GM19452 (cell line): Measurements from ENCODE around the gene GALNT10.

Source experiments
- ATAC-seq: cut with Tn5 transposase; IDR thresholded peaks from one replicate; pipeline ENCODE4 v1.9.1; 2021; ENCODE audit not compliant: unreplicated experiment

The GALNT10 gene

DNA sequence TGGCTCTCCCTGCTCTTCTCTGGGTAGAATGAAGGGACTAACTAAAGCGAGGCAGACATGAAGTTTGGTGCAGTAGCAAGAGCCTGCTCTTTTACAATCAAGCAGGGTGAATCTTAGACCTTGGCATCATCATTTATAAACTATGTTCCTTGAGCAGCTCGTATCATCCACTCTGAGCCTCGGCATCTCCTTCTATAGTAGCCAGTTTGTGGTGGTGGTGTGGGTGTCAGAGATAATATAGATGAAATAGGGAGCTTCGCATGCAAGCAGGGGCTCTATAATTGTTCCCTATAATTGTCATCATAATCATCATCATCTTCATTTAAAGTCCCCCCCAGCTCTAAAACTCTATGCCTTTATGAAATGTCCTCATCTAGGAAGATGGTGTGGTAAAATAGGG is 182.8 kb downstream of the GALNT10 start:
- no peak for ATAC-seq

DNA sequence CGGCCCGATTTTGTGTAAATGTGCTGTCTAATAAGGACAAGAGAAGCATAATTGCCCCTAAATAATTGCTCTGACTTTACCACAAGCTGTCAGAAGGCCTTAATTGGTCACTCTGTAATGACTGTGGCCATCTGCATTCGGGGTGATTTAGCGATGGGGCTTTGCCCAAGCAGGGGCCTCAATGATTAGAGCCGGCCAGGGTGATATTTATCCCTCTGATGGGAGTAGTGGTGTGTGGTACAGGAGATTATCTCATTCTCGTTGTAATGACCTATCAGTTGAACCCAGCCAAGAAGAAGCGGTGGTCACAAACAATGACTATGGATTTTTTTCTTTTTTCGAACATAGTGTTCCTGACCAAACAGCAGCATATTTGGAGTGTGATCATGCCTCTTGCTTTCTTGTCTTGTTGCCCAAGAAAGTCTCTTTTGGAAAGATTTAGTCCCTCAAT is 183.2 kb downstream of the GALNT10 start:
- ATAC-seq = no peak

DNA sequence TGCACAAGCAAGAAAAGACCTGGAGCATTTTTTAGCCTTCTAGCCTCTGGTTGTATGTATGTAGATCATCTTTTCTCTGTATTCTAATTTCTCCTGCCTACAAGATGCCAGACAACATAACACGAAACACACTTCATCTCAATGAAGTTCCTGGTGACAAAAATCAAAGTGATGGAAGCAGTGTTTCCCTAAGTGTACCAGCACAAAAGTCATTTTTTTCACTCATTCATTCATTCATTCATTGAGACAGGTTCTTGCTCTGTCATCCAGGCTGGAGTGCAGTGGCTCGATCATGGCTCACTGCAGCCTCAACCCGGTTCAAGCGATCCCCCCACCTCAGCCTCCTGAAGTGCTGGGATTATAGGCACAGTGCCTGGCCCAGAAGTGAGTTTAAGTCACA is 183.7 kb downstream of the GALNT10 start:
- ATAC-seq = no peak

DNA sequence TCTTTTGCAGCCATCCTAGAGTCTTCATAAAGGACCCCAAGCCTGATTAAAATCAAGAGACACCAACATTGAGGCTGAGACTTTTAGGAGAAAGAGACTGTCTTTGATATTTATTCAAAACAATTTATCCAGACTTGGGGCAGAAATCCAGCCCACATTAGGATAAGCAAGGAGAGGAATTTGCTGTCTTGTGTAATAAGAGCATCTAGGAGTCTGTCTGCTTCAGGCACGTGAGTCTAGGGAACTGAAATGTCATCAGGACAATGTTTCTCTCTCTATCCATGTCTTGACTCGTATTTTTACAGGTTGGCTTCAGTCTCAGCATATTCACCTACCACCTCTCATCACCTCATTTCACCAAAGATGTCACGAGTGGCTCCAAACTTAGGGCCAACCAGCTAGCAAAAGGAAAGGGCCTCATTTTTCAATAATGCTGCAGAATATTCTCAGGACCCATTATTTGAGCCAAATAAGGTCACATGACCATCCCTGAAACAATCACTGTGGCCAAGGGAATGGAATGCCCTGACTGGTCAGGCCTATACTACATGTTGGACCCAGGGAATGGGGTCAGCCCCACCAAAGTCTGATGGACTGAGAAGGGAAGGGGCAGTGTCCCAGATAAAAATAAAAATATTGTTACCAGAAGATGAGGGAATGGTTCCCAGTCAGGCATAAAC is 184.9 kb downstream of the GALNT10 start:
- ATAC-seq = no peak

DNA sequence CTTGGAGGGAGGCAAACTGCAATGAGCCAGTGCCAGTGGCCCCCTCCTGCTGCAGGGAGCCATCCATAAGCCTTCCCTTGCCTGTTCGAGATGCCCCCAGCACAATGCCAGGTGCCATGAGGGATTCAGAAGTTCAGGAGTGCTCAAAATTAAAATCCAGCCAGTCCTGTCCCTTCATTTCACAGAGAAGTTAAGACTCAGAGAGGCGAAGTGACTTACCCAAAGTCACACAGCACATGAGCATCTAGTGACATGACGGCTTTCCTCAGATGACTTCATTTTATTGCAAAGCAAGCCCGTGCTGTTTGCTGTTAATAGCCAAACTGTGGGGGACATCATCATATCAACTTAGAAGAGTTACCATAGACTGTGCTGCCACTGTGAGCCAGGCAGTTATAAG is 185.9 kb downstream of the GALNT10 start:
- ATAC-seq = no peak

DNA sequence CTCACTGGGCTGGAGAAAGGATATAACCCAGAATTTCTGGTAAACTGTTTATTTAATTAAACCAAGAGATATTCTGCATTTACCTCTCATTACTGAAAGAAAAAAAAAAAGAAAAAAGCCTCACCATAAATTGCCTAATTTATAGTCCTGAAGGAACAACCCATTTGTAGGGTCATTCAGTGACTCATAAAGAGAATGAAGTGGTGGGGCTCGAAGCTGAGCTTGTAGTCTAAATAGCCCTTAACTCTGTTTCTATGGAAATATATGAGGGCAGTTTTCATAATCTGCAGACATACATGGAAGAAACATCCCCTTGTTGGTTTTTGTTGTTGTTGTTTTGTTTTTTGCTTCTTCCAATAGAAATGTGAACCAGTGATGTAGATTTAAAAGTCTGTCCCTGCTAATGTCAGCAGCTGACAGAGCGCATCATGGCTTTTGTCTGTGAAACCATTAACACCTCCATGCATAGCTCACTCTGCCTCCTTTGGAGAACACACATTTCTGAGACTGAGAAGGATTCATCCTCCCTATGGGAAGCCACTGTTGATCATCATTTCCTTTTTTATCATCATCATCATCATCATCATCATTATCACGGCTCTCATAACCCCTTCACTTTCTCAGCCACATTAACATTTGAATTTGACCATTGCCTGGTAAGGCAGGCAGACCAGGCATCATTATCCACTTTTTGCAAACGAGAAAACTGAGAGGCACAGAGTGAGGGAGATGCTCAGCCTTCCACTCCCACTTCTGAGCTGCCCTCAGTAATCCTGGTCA is 187.4 kb downstream of the GALNT10 start:
- ATAC-seq = no peak

DNA sequence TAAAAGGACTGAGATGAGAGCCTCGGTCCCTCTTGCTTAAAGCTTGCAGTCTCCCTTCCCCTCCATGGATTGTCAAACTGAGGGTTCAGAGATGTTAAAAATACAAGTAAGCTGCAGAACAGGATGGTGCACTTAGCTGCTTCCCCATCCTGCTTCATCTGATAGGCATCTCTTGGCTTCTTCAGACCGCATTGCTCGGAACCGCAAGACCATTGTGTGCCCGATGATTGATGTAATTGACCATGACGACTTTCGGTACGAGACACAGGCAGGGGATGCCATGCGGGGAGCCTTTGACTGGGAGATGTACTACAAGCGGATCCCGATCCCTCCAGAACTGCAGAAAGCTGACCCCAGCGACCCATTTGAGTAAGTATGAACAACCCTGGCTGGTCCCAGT is 189.7 kb downstream of the GALNT10 start:
- no peak for ATAC-seq

DNA sequence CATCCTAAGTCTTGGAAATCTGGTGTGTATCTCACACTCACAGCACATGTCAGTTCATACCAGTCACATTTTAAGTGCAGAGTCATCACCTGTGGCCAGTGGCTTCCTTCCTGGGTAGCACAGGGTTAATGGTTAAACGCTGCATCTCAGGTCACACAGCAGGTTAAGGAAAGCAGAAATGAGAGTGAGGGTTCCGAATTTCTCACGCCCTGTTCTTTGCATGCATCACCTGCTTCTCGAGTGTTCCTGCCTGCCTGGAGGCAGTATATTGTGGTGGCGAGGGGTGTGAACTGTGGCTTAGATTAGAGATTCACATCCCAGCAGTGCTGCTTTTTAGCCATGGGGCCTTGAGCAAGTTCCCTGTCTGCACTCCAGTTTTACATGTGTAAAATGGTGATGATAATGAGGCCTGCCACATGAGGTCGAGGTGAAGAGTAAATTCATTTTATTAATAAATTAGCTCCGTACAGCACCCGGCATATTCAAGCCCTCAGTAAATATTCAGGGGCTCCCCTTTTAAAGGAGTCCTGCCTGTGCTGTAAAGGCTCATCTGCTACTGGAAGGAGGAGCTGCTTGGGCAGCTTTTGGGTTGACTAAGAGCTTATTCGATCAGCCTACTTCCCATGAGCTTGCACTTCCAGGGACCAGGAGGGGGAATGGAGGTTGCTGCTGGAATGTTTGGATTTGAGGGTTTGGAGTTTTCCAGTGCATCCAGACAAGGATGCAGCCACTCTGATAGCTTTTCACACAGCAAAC is 194.1 kb downstream of the GALNT10 start:
- ATAC-seq = peak; percentile 98

DNA sequence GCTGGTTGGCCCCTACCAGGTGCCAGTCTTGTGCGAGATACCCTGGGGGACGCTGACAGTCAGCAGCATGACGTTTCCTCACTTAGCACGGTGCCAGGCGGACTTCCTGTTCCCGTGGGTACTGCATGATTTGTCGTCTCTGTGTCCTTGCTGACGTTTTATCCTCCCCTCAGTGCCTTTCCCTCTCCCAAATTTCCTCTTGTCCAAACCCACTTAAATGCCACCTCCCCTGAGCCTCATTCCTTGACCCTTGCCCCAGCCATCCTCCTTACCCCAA is 194.6 kb downstream of the GALNT10 start:
- ATAC-seq = no peak

DNA sequence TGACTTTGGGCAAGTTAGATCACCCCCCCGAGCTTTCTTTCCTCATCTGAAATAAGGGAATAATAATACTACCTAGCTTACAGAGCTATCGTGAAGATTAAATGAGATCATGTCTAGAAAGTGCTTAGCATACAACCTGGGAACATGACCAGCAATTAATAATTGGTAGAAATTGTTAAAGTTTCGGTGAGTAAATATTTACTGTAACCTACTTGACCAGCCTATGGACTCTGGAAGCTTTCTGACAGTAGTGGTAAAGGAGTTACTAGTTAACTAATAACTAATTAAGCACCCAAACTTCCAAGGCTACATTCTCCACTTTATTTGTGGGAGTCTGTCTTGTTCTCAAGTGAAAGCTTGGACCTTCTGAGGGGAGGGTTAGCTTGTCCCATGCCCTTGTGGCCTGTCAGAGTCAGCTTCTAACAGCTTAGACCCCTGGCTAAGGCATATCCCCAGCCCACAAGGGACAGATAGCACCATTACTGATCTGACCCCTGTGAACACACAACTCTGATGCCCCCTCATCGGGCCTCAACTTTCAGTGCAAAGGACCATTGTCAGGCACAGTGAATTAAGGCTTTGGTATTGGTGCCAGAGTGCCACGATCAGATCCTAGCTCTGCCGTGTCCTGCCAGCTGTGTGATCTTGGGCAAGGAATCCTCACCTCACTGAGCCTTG is 196.6 kb downstream of the GALNT10 start:
- ATAC-seq = no peak

DNA sequence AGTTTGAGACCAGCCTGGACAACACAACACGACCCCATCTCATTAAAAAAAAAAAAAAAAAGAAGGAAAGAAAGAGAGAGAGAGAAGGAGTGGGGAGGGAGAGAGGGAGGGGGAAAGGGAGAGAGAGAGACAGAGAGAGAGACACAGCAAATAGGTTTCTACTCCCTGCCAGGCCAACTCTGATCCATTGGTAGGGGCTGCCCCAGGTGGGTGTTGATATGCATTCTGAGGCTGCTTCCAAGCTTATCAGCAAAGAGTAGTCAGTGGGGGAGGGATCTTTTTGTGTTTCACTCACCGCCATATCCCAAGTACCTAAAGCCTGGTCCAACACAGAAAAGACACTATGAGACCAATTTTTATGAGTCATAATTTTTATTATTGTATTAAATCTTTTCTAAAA is 198.3 kb downstream of the GALNT10 start:
- ATAC-seq = no peak

DNA sequence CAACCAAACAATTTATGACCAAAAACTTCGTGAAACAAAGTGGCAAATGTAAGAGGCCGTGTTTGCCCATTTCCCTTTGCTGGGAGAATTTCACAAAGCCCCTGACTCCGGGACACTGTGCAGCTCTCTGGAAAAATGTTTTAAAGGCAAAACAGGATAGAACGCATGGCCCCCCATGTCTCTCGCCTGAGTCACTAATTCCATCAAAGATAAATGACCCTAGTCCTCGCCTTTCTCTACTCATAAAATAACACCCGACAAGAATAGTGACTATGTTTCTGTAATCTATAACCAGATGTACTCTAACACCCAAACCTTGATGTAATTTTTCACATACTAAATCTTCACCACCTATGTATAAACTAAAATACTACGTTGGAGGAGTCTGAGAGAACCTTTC is 199.6 kb downstream of the GALNT10 start:
- no peak for ATAC-seq

DNA sequence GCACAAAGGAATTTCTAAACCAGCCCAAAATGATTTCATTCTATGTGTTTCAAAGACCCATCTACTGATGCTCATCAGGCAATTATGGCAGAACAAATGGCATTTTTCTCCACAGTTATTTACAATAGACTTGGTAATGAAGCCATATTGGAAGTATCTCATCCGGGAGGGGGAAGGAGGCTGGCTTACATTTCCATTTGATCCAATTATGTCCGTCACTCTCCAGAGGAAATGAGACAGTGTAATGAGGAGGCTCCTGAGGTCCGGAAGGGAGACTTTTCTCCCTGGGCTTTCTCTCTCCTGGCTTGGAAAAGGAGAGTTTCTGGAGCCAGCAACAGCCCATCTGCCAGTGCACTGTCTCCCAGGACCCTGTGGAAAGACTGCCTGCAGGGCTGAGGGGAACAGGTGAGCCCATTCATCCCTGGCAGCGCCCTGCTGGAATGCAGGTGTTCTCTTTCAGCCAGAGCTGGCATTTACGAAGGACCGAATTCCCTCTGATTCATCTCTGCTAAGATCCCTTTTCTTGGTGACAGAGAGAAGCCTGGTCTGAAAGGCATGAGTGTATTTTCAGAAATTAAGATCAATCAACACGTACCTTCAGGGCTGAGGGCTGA is 200.3 kb downstream of the GALNT10 start:
- ATAC-seq = no peak

DNA sequence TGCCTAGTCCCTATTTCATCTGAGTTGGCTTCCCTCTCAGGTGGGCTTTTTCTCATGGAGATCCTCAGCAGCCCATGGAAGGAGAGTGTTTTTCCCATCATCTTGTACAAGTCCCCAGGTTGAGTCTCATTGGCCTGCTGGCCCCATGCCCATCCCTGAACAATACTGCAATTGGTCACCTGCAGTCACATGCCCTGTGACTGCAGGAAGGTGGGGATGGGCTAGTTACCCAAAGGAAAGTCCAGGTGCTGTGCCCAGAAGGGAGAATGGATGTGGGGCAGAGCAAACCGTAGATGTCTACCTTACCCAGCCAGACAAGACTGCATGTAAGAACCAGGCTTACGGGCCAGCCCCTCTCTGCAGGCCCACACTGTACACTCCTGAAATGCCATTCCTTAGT is 201.3 kb downstream of the GALNT10 start:
- ATAC-seq = no peak

DNA sequence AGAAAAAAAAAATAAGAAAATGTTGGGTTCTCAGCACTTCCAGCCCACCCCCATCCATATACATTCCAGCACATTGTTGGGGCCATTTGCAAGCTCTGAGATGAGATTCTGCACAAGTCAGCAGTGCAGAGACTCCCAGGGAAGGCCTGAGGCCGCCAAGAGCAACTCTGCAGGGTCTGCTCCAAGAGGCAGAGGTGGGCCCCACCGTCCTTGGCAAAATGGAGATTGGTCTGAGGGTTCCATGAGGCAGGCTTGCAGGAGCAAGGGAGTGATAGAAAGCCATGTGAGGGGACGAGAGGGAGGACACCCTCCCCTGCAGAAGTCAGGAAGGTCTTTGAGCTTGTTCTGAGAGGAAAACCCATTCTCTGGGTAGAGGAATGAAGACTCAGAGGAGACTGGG is 203.3 kb downstream of the GALNT10 start:
- ATAC-seq = no peak

DNA sequence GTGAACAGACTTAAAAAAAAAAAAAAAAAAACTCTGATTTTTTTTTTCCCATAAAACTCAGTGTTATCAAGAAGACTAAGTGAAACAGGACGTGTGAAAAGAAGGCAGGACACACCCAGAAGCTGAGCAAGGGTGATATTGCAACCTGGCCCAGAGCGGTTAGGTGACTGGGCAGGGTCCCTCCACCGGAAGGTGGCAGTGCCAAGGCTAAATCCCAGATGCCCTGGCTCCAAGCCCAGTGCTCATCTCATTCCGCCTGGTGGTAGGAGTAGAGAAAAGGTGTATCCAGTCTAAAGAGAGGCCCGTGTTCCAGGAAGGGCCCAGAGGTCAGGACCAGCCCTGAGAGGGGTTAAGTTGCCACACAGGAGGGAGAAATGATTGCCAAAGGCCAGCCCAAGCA is 203.8 kb downstream of the GALNT10 start:
- no peak for ATAC-seq

DNA sequence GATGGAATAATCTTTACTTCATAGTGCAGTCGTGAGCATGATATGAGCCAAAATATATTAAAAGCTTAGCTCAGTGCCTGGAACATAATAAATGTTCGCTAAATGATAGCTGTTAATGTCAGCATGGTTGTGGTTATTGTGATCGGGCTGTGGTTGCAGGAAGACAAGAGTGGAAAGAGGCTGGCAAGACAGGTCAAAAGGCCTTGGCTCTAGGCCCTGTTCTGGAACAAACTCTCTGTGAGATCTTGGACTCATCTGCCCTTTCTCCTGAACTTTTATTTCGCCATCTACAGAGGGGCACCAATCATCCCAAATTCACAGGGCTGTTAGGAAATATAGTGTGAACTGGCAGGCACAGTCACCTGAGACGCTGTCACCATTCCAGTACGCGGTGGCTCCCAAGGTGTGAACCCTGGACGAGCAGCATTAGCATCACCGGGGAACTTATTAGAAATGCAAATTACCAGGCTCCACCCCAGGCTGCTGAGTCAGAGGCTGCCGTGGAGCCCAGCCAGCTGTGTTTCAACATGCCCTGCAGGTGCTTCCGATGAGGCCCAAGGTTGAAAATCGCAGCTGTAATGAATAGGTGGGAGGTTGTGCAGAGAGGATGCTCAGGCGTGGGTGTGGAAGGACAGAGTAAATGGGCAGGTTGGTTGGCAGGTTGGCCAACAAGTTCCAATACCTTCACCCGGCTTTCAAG is 205.0 kb downstream of the GALNT10 start:
- no peak for ATAC-seq

DNA sequence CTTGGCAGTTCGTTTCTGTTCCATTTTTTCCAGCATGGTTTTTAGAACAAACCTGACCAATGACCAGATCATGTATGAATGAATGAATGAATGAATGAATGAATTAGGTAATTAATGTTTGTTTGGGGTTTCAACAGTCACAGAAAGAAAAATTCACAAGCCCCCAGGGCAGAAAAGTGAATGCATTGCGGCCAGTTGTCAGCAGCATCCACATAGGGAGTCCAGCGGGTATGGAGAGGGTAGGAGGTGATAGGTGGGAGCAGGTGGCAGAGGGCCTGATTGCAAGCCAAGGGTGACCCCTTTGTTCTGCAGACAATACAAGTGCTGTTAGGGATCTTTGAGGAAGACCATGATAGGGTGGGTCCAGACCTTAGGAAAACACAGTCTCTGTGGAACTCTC is 205.6 kb downstream of the GALNT10 start:
- no peak for ATAC-seq

DNA sequence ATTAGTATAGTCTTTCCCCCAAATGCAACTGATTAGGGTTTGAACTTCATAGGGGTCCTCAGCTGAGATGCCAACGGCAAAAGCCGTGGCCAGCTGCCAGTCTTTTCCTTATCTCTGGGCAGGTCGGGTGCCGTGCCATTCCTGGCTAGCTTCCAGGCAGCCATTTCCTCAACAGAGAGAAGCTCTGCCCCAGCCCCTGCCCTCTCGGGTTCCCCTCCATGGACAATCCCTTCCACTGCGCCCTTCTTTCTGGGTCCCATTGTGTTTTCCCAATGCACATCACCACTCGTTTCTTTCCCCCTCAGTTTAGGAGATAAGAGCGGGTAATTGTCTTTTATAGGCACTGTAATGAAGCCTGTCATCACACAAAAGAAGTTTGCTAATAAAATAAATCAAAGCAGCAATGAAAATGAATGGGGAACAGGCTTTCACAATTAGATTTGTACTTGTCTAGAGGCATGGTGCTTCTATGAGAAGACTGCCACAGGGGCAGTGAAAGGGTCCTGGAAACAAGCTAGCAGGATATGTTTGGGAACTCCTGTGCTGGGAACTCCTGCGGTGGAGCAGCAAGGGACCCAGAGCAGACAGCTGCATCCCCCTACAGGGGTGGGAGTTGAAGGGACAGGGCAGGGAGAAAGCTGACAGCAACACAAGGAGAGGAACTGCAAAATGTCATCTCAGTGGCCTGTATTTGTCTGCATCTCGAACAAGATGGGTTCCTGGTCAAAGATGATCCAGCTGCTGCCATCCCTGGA is 207.3 kb downstream of the GALNT10 start:
- no peak for ATAC-seq

DNA sequence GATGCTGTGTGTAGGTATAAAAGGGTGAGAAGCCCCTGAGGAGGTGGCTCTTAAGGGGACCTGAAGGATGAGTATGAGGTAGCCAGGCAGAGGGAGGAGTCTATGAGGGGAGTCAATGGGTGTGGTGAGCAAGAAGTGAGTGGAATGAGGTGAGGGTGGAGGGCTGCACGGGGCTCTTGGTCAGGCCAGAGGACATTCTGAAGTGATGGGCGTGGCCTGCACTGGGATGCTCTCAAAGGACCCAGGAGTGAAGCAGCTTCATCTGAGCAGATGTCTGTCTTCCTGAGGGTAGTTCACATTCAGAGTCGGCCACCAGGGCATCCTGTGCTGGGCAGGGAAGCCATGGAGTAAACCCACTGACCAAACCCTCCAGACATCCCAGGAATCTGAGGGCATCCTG is 210.1 kb downstream of the GALNT10 start:
- ATAC-seq = no peak
